ENCODE measurements around the gene GNB1.

The GNB1 gene

DNA sequence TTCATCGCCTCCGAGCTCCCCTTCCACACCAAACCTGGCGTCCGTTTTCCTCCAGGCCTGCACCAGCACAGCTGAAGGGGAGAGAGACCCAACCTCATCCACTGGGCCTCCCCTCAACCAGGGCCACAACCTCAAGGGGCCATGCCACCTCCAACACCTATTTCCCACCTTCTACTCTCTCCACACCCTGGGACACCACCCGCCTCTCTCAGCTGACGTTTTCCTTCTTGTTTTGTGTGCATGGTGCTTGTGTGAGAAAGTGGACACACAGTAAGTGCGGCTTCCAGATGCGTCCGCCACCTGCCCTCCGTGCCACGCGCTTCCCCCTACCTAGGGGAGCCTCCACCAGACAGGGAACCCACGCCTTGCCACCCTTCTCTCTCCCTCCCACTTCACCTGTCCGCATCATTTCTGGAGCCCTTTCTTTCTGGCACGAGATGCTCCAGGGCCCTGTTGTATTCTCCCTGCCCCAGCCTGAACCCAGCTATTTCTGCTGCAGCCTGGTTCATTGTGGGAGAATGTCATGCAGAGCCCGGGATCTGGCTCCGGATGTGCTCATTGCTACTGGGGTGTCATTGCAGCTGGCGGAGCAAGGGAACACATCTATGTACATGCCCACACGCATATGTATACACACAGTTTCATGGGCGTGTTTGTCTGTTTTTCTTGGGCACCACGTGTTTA is 1.3 kb upstream of the GNB1 start:
- no peak for DNase-seq (ENCODE audit: low spot score)
- Histone ChIP-seq H3K18ac (ENCODE audit: low read length) (peak overlapping the region; percentile 98), H3K4me1 (ENCODE audit: control insufficient read depth in 2 of 2, insufficient read depth in 1 of 2, low read depth in 1 of 2, low read length in 2 of 2) (peaks cover 14 to 28% of the 10 kb centered on the region in 2 donors), H3K27ac (replicated peaks; ENCODE audit: low read length) (peak overlapping the region; percentile 83), H3K4me3 (ENCODE audit: low read length in 2 of 2) (peak overlapping the region; percentile 85 to 92), H2AK5ac (ENCODE audit: low read depth, low read length) (peak overlapping the region; percentile 99), H2AFZ (ENCODE audit: low read length) (peak overlapping the region; percentile 93), H3K9ac (ENCODE audit: low read depth, low read length, poor library complexity) (peak overlapping the region; percentile 96), H3K36me3 (replicated peaks in 1 of 2; ENCODE audit: control insufficient read depth in 2 of 2, insufficient read depth in 2 of 2, low read length in 2 of 2) (peaks cover 0 to 13% of the 10 kb centered on the region in 2 donors), H3K23ac (ENCODE audit: low read depth, low read length, poor library complexity) (peak overlapping the region; percentile 95), H3K79me1 (ENCODE audit: low read depth, low read length) (peaks cover 5% of the 10 kb centered on the region), H3K14ac (ENCODE audit: low read length) (peak overlapping the region; percentile 25), H4K8ac (ENCODE audit: low read depth, low read length) (no peak overlapping the region), H3K9me3 (replicated peaks in 1 of 2; ENCODE audit: control insufficient read depth in 2 of 2, insufficient read depth in 1 of 2, low read depth in 1 of 2, low read length in 2 of 2) (peaks cover 0 to 13% of the 10 kb centered on the region in 2 donors), H2BK12ac (ENCODE audit: low read length) (peak overlapping the region; percentile 97), H4K91ac (ENCODE audit: low read depth, low read length, poor library complexity) (no peak overlapping the region), H2BK120ac (ENCODE audit: low read depth, low read length) (peak overlapping the region; percentile 96), H2BK15ac (ENCODE audit: low read length) (peak overlapping the region; percentile 87), H2BK5ac (ENCODE audit: low read length) (peak overlapping the region; percentile 95), H3K27me3 (ENCODE audit: control insufficient read depth in 3 of 3, insufficient read depth in 3 of 3, low read depth in 1 of 3, low read length in 3 of 3) (no peaks in the 10 kb centered on the region), H3K4me2 (ENCODE audit: insufficient read depth, low read length, poor library complexity, severe bottlenecking) (peak overlapping the region; percentile 69), H3K4ac (ENCODE audit: low read length) (no peak overlapping the region)
- WGBS, 2 donors (ENCODE audit: extremely low coverage in 2 of 2, insufficient read length in 2 of 2, insufficient replicate concordance in 1 of 2): no CpG with 5 or more reads among the region's 21 CpGs

DNA sequence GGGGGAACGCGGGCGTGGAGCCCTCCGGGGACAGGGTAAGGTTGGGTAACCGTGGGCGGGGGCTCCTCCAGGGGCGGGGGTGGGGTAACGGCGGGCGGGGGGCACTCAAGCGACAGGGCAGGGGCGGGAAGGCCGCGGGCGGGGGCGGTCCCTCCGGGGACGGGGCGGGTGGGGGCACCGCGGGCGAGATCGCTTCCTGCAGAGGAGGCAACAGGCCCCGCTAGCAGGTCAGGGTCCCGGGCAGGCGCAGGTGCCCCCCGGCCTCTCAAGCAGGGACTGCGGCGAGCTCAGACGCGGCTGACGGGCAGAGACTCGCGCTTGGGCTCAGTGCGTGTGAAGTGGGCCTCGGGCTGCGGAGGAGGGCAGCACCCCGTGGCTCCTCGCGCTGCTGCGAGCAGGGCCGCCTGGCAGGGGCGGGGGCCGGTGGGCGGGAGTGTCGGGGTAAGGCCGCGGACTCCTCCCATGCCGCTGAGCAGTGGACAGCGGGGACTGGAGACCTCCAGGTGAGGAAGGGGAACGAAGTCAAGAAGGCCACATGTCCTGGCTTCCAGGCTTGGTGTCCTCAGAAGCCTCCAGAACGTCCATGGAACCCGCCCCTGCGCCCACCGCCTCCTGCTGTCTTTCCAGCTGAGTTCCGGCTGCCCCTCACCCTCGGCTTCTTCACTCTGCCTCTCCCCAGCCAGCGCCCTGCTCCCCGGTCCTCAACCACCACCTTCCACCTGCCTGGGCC is 627 bp upstream of the GNB1 start:
- peak; percentile 51 for DNase-seq (ENCODE audit: low spot score)
- Histone ChIP-seq H3K14ac (ENCODE audit: low read length) (peak overlapping the region; percentile 25), H3K27ac (replicated peaks; ENCODE audit: low read length) (peak overlapping the region; percentile 85), H3K18ac (ENCODE audit: low read length) (peak overlapping the region; percentile 98), H2BK12ac (ENCODE audit: low read length) (peak overlapping the region; percentile 97), H2BK120ac (ENCODE audit: low read depth, low read length) (peak overlapping the region; percentile 96), H3K36me3 (replicated peaks in 1 of 2; ENCODE audit: control insufficient read depth in 2 of 2, insufficient read depth in 2 of 2, low read length in 2 of 2) (peaks cover 0 to 13% of the 10 kb centered on the region in 2 donors), H3K9me3 (replicated peaks in 1 of 2; ENCODE audit: control insufficient read depth in 2 of 2, insufficient read depth in 1 of 2, low read depth in 1 of 2, low read length in 2 of 2) (peaks cover 0 to 17% of the 10 kb centered on the region in 2 donors), H2AK5ac (ENCODE audit: low read depth, low read length) (peak overlapping the region; percentile 99), H4K8ac (ENCODE audit: low read depth, low read length) (no peak overlapping the region), H4K91ac (ENCODE audit: low read depth, low read length, poor library complexity) (no peak overlapping the region), H3K4me1 (ENCODE audit: control insufficient read depth in 2 of 2, insufficient read depth in 1 of 2, low read depth in 1 of 2, low read length in 2 of 2) (peaks cover 14 to 28% of the 10 kb centered on the region in 2 donors), H2AFZ (ENCODE audit: low read length) (peak overlapping the region; percentile 93), H3K9ac (ENCODE audit: low read depth, low read length, poor library complexity) (peak overlapping the region; percentile 96), H2BK5ac (ENCODE audit: low read length) (peak overlapping the region; percentile 95), H3K27me3 (ENCODE audit: control insufficient read depth in 3 of 3, insufficient read depth in 3 of 3, low read depth in 1 of 3, low read length in 3 of 3) (no peaks in the 10 kb centered on the region), H3K79me1 (ENCODE audit: low read depth, low read length) (peaks cover 5% of the 10 kb centered on the region), H3K4ac (ENCODE audit: low read length) (no peak overlapping the region), H3K4me3 (ENCODE audit: low read length in 2 of 2) (peak overlapping the region; percentile 92 to 98), H2BK15ac (ENCODE audit: low read length) (peak overlapping the region; percentile 87), H3K4me2 (ENCODE audit: insufficient read depth, low read length, poor library complexity, severe bottlenecking) (peak overlapping the region; percentile 69), H3K23ac (ENCODE audit: low read depth, low read length, poor library complexity) (peak overlapping the region; percentile 95)
- no CpG with 5 or more reads among the region's 59 CpGs for WGBS, 2 donors (ENCODE audit: extremely low coverage in 2 of 2, insufficient read length in 2 of 2, insufficient replicate concordance in 1 of 2)

DNA sequence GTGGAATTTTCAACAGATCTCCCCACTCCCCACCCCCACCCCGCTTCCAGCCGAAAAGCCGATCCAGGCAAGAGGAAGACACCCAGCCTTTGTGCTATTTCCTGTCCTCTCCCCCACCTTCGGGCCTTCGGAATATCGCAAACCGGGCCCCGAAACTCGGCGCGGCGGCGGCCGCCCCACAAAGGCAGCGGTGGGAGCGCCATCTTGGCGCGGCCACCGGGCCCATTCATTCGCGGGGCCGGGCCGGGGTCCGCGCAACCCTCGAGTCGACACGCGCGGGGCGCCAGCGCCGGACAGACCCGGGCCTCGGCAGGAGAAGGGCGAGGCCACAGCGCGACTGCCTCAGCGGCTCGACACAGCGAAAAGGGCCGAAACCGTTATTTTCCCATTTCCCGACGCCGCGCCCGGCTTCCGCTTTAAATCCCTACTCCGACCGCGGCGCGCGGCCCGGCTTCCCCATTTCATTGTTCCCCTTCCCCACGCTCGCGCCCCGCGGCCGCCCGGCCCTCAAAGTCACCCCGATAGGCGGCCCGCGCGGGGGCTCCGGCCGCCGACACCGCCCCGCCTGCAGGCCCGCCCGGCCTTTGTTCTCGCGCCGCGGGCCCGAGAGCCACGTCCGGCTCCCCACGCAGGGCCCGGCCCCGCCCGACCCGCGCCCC is 911 bp downstream of the GNB1 start:
- Histone ChIP-seq H3K4me2 (ENCODE audit: insufficient read depth, low read length, poor library complexity, severe bottlenecking) (peak overlapping the region; percentile 48), H3K36me3 (replicated peaks in 1 of 2; ENCODE audit: control insufficient read depth in 2 of 2, insufficient read depth in 2 of 2, low read length in 2 of 2) (peaks cover 0 to 24% of the 10 kb centered on the region in 2 donors), H3K4me3 (ENCODE audit: low read length in 2 of 2) (peak overlapping the region; percentile 92 to 98), H3K79me1 (ENCODE audit: low read depth, low read length) (peaks cover 3% of the 10 kb centered on the region), H2BK120ac (ENCODE audit: low read depth, low read length) (no peak overlapping the region), H3K4ac (ENCODE audit: low read length) (peak overlapping the region; percentile 76), H3K9me3 (replicated peaks in 1 of 2; ENCODE audit: control insufficient read depth in 2 of 2, insufficient read depth in 1 of 2, low read depth in 1 of 2, low read length in 2 of 2) (peaks cover 0 to 25% of the 10 kb centered on the region in 2 donors), H3K27ac (replicated peaks; ENCODE audit: low read length) (peak overlapping the region; percentile 85), H3K14ac (ENCODE audit: low read length) (peak overlapping the region; percentile 82), H3K9ac (ENCODE audit: low read depth, low read length, poor library complexity) (peak overlapping the region; percentile 98), H2AFZ (ENCODE audit: low read length) (peak overlapping the region; percentile 73), H2BK15ac (ENCODE audit: low read length) (no peak overlapping the region), H3K4me1 (ENCODE audit: control insufficient read depth in 2 of 2, insufficient read depth in 1 of 2, low read depth in 1 of 2, low read length in 2 of 2) (peaks cover 12 to 22% of the 10 kb centered on the region in 2 donors), H4K91ac (ENCODE audit: low read depth, low read length, poor library complexity) (no peak overlapping the region), H3K23ac (ENCODE audit: low read depth, low read length, poor library complexity) (peak overlapping the region; percentile 55), H3K18ac (ENCODE audit: low read length) (peak overlapping the region; percentile 98), H2BK5ac (ENCODE audit: low read length) (peak overlapping the region; percentile 90), H4K8ac (ENCODE audit: low read depth, low read length) (no peak overlapping the region), H3K27me3 (ENCODE audit: control insufficient read depth in 3 of 3, insufficient read depth in 3 of 3, low read depth in 1 of 3, low read length in 3 of 3) (no peaks in the 10 kb centered on the region), H2AK5ac (ENCODE audit: low read depth, low read length) (peak overlapping the region; percentile 99), H2BK12ac (ENCODE audit: low read length) (peak overlapping the region; percentile 41)
- no CpG with 5 or more reads among the region's 88 CpGs for WGBS, 2 donors (ENCODE audit: extremely low coverage in 2 of 2, insufficient read length in 2 of 2, insufficient replicate concordance in 1 of 2)
- DNase-seq (ENCODE audit: low spot score): no peak
